HG02571 (cell line): ENCODE data around the gene PTAR1.

ENCODE experiments used
- ATAC-seq: cut with Tn5 transposase; IDR thresholded peaks from one replicate; pipeline ENCODE4 v1.9.1; 2021; ENCODE audit warnings: mild to moderate bottlenecking, moderate library complexity; ENCODE audit not compliant: unreplicated experiment

The PTAR1 gene

DNA sequence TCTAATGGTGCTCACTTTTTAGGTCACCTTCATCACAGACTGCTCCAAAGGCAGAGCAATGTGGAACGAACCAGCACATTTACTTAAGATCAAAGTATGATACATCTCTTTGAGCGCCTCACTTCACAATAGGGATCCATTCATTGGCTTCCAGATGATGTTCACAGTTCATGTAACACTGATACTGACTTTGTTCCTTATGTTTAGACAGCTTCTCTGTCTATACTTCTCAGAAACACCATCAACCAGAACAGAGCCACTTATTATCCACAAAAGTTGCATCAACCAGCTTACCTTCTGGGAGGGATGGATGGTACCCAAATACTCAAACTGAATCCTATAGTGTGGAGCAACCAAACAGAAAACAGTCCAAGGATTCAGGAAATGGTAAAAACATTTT is 4.6 kb downstream of the PTAR1 start:
- ATAC-seq = no peak

DNA sequence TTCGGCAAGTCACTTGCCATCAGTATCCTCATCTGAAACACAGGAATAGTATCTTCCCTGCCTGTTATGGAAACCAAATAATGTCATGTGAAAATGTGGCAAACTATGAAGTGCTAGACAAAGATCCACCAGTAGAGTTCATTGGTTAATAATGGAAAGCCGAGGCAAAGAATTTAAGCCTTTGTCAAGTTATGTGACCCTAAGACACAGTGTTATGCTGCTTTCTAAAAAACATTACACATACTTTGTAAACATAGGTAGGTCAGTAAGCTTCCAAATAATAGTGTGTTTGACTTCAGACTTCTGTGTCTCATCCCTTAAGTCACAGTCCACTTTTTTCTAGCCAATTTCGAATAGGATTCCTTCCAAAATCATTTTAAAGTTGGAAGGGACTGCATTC is 6.0 kb downstream of the PTAR1 start:
- ATAC-seq = no peak

DNA sequence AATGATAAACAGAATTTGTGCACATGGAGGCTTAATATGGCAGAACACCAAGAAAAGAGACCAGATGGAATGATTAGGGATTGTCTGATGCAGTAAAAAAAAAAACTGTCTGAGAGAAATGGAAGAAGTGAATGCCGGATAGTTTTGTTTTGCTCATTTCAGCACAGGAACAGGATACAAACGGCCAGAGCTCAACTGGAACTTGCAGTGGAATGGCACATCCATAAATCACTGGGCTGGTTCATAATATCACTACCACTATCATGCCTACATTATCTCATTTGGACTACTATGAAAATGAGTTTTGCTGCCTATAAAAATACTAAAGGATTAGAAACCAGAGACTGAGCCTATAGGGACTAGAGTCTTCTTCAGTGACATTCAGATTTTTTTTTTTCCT is 9.7 kb downstream of the PTAR1 start:
- no peak for ATAC-seq

DNA sequence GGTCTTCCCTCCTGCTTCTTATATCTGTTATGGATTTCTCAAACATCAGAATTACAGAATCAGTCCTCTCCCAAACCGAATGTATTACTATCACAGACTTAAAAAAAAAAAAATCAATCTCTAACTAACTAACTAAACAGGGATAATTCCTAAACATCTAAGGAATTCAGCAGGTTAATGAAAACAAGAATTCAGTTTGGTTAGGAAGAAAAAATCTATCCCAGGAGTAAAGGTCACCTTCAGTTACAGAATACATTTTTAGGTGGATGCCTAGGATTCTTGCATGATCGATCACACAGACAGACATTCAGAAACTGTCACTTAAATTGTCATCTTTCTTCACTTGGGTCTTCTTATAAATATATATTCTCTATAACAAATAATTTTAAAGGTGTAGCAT is 11.5 kb downstream of the PTAR1 start:
- ATAC-seq = no peak

DNA sequence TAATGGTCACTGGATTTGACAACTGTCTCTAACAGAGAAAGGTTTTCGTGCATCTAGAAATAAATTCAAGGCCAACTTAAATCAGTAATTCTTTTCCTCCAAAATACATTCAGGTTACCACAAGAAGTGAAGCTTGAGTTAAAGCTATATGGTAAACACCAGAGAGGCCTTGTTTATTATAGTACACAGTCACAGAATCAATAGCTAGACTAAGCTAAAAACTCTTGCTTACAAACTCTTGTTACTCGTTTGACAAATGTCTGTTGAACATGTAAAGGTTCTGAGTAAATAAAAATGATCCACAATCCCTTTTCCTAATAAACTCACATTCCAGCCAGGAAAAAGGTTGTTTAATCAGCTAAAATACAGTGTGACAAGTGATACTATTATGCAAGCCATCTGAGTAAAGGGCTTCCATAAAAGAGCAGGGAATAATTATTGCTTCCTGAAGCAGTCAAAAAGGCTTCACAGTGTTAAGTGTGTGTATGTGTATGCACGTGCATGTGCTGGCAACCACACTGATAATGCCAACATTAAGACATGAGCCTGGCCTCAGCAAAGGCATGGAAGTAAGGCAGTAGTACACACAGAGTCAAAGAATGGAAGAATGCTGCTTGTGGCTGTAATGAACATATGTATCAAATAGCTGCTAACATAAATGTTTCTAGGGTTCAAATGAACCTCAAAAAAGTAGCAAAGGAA is 12.8 kb downstream of the PTAR1 start:
- ATAC-seq = no peak

DNA sequence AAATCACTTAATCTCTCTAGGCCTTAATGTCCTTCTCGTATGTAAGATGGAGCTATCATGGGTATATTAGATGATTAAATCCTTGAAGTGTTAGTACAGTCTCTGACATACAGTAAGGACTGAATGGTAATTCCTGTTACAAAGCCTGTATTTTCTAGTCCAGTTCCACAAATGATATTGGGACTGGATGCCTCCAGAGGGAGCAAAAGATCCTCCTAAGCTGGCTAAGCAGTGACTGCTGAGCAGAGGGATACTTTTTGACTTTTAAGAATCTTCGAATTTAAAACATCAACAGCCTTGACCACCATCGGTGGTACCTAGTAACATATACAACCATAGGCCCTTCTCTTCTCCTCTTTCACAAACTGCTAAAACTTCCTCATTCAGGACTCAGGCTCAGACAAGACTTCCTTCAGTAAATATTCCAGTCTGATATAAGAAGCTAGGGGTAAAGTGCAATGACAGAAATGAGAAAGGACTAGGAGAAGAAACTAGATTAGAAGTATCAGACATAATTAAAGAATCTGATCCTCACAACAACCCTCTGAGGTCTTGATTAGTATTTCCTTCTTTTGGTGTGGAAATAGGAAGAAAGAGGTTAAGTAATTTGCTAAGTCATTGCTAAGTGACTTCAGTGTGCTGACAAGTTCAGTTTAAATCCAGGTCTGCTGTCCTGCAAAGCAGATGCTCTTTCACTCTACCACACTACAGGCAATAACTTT is 13.9 kb downstream of the PTAR1 start:
- ATAC-seq = no peak

DNA sequence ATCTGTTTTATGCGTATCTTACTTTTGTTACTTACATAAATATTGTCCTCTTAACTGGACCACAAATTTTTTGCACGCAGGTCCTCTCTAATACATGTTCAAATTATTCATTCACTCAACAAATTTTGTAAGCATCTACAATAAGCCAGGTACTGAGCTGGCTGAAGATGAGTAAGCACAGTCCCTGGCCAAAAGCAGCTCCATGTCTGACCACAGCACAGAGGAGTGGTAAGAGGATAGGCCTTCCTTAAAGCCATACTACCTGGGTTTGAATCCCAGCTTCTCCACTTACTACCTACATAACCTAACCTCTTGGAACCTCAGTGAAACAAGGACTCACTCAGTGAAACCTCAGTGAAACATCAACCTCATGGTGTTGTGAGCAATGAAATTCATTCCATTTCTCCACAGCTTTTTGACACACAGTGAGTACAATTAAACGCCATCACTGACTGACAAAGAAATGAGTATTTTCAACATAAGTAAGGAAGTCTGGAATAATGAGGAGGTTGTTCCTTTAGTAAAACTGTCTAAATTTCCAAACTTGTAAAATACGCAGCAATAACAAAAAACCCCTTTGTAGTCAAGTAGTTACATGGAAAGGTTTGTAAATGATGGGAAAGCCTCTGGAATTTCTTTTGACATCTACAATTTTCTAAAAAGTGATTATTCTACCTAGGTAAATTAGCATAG is 15.0 kb downstream of the PTAR1 start:
- no peak for ATAC-seq

DNA sequence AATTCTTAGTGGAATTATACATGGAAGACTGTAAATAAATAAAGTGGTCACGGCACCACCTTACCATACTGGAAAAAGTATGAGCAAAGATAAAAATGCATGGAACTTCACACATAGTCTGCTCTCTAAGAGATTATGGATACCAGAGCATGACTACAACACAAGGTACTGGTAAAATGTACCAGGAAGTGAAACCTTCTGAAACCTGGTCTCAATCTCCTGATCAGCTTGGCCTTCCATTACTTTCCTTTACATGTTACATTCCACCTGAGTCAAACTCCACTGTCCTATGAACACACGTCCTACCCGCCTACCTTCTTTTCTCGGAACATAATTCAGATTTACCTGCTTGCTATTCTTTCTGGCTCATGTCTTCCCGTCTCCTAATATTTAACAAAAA is 15.9 kb downstream of the PTAR1 start:
- ATAC-seq = no peak

DNA sequence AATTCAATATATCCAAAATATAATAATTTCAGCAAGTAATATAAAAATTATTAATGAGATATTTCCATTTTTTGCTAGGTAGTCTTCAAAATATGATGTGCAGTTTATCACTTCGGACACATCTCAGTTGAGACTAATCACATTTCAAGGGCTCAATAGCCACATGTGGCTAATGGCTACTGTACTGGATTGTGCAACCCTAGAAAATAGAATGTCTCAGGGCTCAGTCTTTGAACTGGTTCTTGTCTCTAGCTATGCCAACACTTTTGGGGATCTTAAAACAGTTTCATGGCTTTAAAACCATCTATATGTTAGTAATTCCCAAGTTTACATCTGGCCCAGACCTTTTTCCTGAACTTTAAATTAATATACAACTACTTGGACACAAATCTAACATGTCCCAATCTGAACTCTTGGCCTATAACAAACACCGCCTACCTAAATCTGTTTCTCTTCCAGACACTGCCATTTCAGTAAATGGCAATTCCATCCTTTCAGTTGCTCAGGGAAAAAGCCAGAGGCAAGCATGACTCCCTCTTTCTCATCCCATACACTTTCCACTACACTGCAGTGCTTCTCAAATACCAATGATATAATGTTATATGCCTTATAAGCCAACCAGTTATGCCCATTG is 18.8 kb downstream of the PTAR1 start:
- ATAC-seq = no peak

DNA sequence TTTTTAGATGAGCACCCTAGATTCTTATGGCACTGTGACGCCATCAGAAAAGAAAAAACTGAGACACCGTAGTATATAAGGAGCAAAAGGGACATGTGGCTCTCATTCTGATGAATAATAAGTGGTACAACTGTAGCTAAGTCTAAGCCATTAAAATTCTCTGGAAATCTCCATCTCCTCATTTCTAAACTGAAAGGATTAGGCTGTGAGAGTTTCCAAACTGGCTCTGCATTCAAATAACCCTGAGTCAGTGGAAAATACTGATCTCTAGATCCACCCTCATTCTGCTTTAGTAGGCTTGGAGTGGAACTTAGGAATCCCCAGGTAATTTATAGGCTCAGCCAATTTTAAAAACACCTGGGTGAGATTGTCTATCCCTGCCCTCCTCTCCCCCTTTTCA is 28.5 kb downstream of the PTAR1 start:
- no peak for ATAC-seq

DNA sequence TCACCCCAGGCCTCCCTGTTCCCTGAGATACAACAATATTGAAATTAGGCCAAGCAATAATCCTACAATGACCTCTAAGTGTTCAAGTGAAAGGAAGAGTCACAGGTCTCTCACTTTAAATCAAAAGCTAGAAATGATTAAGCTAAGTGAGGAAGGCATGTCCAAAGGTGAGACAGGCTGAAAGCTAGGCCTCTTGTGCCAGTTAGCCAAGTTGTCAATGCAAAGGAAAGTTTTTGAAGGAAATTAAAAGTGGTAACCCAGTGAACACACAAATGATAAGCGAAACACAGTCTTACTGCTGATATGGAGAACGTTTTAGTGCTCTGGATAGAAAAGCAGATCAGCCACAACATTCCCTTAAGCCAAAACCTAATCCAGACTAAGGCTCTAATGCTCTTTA is 39.8 kb downstream of the PTAR1 start:
- no peak for ATAC-seq

DNA sequence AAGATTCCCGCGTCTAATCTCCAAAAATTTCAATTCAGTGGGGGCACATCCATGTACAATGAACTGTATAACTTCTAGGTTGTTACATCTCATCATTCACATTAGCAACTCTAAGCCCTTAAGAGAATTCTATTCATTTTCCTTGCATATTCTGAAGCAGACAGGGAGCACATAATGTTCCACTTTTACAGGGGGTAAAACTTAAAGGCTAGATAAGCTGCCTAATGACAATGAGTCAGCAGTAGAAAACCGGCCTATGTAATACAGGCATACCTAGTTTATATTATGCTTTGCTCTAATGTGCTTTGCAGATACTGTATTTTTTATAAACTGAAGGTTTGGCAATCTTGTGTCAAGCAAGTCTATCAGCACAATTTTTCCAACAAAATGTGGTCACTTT is 40.4 kb downstream of the PTAR1 start:
- ATAC-seq = no peak

DNA sequence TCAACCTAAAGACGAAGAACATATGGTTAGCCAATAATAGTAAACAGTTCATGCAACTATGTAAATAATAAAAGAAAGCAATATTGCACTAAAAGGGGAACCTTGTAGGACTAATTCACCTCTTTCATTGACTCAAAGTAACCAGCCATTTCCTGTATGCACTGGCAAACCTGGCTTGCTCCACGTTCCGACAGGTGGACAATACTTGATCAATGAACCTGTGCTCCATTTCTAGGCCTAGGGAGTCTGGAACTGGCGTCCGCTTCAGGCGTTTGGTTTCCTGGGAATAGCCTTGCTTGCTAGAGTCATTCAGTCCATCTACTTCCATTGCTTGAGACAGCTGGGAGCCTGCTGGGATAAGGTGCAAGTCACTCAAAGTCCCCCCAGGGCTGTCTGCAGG is 41.6 kb downstream of the PTAR1 start:
- ATAC-seq = no peak

DNA sequence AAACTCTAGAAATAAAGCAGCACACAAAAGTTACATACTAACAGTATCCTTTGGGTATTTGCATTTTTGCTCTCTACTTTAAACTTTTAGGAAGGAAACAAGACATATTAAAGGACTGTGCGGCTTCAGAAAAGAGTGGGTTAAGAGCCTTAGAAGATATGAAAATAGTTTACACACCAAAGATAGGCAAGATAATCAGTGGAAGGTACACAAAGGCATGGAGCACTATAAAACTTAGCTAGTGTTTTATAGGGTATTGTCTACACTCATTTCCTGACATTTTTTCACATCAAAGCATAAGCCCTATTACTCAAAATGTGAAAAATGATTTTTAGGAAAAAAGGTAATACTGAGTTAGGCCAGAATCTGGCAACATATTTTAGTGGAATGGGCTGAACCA is 44.0 kb downstream of the PTAR1 start:
- ATAC-seq = no peak

DNA sequence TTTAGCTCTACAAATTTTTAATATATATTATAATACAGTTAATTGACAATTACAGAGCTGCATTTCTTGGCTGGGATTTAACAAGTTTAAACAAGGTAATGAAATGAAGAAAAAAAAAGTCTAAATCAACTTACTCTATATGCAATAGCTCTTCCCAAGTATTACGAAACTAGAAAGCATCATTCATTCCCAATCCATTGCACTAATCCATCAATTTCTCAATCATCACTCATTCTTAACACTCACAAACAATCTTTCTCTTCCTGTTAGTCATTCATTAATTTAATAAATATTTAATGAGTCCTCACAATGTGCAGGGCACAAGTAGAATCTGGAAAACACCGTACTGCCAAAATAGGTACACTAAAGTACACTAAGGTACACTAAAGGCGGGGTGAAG is 44.7 kb downstream of the PTAR1 start:
- ATAC-seq = no peak

DNA sequence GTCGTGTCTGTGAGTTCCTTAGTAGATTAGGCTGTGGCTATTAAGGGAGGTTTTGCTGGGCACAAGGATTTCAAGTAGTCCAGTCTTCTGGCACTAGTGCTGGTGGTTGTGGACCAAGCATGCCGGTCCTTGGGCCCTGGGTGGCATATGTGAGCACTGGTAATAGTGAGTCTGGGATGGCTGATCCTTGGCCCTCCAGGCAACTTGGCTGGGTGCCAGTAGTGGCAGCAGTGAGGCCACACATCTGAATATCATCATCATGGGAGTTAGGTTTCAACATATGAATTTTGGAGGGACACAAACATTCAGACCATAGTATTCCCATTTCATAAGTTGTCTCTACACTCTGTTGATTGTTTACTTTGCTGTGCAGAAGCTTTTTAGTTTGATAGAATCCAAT is 62.3 kb downstream of the PTAR1 start:
- no peak for ATAC-seq

DNA sequence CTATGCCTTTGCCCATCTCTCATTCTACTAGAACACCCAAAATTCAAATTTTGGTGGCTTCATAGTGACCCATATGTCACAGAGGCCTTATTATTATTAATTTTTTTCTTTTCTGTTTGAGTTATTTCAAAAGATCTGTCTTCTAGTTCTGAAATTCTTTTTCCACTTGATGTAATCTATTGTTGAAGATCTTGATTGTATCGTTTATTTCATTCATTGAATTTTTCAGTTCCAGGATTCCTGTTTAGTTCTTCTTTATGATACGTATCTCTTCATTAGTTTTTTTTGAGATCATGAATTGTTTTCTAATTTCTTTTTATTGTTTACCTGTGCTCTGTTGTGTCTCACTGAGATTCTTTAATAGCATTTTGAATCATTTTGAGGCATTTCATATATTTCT is 63.0 kb downstream of the PTAR1 start:
- no peak for ATAC-seq

DNA sequence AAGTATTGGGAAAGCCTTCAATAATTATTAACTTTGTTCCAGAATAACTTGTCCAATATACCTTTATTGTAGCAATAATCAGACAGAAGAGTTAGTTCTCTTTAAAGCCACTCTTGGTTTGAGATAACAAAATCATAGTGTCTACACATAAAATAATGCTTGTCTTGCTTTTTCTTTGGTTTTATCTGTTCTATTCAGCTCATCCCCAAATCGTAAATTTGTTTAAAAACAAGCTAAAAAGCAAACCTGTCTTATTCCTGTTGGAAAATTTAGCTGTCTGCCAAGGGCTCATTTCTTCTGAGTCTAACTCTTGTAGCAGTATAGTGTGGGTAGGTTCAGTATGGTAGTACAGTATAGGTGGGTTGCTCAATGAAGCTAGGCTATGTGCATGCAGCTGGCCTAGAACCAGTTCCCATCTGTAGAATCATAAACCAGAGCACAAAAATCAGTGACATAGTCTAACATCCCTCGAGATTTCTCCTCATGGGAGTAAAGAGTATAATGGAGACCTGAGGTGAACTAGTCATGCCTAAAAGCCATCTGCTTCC is 69.7 kb downstream of the PTAR1 start:
- no peak for ATAC-seq

DNA sequence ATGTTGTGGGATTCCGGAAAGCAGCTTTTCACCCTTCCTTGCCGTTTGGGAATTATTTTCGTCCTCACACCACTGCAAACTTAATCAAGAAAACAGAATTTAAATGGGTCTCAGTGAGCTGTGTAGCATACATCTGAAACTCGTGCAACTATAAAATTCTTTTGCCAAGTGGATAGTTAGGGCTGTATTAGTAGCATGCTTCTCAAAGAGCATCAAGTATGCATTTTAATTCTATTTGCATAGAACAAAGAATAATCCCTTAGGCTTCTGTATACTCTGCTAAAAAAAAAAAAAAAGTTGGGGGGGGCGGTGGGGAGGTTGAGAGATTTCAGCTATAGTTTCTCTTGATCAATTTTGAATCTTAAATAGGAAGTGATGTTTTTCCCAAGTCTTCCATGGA is 75.9 kb downstream of the PTAR1 start:
- ATAC-seq = no peak

DNA sequence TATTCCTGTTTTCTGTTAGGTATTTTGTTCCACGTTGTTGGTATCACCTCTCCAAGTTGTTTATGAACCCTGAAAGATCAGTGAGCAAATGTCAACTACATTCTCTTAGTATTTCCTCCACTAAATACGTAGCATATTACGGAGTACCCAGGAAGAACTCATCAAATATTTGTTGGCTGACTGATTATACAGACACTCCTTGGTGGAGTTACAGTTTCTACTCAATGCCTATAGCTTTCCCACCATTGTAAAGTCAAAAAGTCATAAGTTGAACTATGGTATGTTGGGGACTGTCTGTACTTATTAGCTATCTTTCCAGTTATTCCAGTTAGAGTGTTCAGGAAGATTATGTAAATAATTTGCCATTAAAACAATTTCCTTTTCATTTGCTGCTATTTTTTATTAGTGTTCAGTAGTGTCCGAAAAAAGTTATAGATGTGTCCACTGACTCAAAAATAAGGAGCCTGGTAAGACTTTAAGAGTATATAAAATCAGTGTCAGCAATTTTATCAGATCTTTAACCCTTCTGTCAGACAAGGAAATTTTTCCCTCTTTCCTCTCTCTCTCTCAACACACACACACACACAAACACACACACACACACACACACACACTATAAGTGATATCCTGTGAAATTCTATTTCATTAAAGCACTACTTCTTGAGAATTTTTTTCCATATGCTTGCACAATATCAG is 80.8 kb downstream of the PTAR1 start:
- ATAC-seq = no peak

DNA sequence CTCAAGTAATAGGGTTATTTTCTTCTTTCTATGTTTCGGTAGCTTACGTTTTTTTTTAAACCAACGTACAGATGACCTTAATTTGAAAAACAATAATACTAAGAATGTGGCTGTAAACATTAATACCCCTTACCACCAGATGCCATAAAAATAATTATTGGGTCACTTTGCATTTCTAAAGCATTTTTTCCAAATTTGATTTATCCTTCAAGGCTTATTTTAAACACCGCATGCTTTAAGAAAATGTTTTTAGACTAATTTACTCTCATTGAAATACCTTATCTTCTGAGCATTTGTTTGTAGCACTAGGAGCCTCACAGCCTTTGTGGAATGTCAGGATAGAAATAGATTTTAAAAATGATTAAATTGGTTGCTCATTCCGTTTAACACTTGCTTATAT is 81.9 kb downstream of the PTAR1 start:
- no peak for ATAC-seq
